Measurements from ENCODE around the gene PRPF31.

The PRPF31 gene

DNA sequence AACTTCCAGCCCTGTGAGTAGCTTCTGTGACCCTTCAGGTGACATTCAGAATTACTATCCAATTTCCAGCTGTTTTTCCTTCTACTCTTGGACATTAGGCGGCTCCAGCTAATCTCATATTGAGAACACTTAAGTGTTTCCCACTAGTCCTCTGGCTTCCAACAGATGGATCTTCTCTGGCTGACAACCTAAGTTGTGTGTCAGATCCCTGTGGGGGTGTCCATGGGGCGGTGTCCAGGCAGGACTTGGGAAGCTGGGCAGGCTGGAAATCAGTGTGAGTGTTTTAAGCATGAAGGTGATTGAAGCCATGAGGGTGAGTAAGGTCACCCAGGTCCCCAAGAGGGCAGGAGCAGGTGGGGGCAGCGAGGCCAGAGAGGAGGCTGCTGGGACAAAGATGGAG is 32.1 kb downstream of the PRPF31 start:
- no peak for DNase-seq (ENCODE audit: low read depth in 1 of 2, low spot score in 1 of 2)
- no peak overlapping the region for H3K27ac ChIP-seq (replicated peaks)
- H3K4me3 ChIP-seq (replicated peaks; ENCODE audit: insufficient read depth, low read length): no peak overlapping the region
- no peaks in the 10 kb centered on the region for H3K27me3 ChIP-seq (ENCODE audit: insufficient read depth, poor library complexity, severe bottlenecking)
- TF ChIP-seq SPI1 (IDR thresholded peaks at IDR 0.05; ENCODE audit: borderline replicate concordance, low read depth) (no peak), POLR2AphosphoS5 (IDR thresholded peaks at IDR 0.05; ENCODE audit: low read depth) (no peak), GABPA (IDR thresholded peaks at IDR 0.05; ENCODE audit: low read depth) (no peak)
- TF ChIP-seq, protein P1, sequence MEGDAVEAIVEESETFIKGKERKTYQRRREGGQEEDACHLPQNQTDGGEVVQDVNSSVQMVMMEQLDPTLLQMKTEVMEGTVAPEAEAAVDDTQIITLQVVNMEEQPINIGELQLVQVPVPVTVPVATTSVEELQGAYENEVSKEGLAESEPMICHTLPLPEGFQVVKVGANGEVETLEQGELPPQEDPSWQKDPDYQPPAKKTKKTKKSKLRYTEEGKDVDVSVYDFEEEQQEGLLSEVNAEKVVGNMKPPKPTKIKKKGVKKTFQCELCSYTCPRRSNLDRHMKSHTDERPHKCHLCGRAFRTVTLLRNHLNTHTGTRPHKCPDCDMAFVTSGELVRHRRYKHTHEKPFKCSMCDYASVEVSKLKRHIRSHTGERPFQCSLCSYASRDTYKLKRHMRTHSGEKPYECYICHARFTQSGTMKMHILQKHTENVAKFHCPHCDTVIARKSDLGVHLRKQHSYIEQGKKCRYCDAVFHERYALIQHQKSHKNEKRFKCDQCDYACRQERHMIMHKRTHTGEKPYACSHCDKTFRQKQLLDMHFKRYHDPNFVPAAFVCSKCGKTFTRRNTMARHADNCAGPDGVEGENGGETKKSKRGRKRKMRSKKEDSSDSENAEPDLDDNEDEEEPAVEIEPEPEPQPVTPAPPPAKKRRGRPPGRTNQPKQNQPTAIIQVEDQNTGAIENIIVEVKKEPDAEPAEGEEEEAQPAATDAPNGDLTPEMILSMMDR (IDR thresholded peaks at IDR 0.05; ENCODE audit: insufficient read depth, low read length): no peak
- TF ChIP-seq, protein P2, sequence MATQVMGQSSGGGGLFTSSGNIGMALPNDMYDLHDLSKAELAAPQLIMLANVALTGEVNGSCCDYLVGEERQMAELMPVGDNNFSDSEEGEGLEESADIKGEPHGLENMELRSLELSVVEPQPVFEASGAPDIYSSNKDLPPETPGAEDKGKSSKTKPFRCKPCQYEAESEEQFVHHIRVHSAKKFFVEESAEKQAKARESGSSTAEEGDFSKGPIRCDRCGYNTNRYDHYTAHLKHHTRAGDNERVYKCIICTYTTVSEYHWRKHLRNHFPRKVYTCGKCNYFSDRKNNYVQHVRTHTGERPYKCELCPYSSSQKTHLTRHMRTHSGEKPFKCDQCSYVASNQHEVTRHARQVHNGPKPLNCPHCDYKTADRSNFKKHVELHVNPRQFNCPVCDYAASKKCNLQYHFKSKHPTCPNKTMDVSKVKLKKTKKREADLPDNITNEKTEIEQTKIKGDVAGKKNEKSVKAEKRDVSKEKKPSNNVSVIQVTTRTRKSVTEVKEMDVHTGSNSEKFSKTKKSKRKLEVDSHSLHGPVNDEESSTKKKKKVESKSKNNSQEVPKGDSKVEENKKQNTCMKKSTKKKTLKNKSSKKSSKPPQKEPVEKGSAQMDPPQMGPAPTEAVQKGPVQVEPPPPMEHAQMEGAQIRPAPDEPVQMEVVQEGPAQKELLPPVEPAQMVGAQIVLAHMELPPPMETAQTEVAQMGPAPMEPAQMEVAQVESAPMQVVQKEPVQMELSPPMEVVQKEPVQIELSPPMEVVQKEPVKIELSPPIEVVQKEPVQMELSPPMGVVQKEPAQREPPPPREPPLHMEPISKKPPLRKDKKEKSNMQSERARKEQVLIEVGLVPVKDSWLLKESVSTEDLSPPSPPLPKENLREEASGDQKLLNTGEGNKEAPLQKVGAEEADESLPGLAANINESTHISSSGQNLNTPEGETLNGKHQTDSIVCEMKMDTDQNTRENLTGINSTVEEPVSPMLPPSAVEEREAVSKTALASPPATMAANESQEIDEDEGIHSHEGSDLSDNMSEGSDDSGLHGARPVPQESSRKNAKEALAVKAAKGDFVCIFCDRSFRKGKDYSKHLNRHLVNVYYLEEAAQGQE (IDR thresholded peaks at IDR 0.05; ENCODE audit: insufficient replicate concordance, low read depth): no peak

DNA sequence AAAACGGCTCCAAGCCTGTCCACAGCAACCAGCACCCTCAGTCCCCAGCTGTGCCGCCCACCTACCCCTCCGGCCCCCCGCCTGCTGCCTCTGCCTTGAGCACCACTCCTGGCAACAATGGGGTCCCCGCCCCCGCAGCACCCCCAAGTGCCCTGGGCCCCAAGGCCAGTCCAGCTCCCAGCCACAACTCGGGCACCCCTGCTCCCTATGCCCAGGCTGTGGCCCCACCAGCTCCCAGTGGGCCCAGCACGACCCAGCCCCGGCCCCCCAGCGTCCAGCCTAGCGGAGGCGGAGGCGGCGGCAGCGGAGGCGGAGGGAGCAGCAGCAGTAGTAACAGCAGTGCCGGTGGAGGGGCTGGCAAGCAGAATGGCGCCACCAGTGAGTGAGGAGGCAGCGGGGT is 32.6 kb downstream of the PRPF31 start:
- Histone ChIP-seq H3K27ac (replicated peaks) (no peak overlapping the region), H3K27me3 (ENCODE audit: insufficient read depth, poor library complexity, severe bottlenecking) (no peaks in the 10 kb centered on the region), H3K4me3 (replicated peaks; ENCODE audit: insufficient read depth, low read length) (no peak overlapping the region)
- DNase-seq (ENCODE audit: low read depth in 1 of 2, low spot score in 1 of 2): no peak
- TF ChIP-seq, protein P1 (IDR thresholded peaks at IDR 0.05; ENCODE audit: insufficient read depth, low read length): no peak
- TF ChIP-seq, protein P2 (IDR thresholded peaks at IDR 0.05; ENCODE audit: insufficient replicate concordance, low read depth): no peak
- TF ChIP-seq SPI1 (IDR thresholded peaks at IDR 0.05; ENCODE audit: borderline replicate concordance, low read depth) (no peak), GABPA (IDR thresholded peaks at IDR 0.05; ENCODE audit: low read depth) (no peak), POLR2AphosphoS5 (IDR thresholded peaks at IDR 0.05; ENCODE audit: low read depth) (no peak)

DNA sequence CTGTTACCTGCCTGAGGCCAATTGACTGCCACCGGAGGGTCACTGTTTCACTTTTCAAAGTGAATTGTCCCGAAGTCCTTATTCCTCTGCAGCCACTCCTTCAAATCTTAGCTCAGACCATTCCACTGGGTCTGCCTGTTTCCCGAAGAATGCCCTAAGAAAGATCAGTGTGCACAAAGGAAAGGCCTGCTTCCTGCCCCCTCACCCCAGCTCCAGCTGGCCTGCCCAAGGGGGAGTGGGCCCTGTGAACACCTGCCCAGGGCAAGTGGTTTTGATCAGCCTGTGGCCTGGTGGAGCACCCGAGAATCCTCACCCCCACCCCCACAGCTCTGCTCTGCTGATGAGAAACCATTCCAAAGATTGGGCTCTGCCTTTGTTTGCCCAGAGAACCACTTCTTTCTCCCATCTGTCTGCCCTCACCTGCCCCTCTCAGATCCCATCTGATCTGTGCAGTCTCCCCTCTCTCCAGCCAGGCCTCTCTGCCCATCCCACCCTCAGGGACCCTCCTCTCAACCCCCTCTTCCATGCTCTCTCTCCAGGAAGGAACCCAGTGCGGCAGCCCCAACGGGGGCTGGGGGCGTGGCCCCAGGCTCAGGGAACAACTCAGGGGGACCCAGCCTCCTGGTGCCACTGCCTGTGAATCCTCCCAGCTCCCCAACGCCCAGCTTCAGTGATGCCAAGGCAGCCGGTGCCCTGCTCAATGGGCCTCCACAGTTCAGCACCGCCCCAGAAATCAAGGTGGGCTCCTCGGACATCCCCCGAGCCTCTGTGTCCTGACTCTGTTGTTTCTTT is 33.7 kb downstream of the PRPF31 start:
- TF ChIP-seq GABPA (IDR thresholded peaks at IDR 0.05; ENCODE audit: low read depth) (no peak), POLR2AphosphoS5 (IDR thresholded peaks at IDR 0.05; ENCODE audit: low read depth) (no peak), SPI1 (IDR thresholded peaks at IDR 0.05; ENCODE audit: borderline replicate concordance, low read depth) (no peak)
- TF ChIP-seq, protein P1 (IDR thresholded peaks at IDR 0.05; ENCODE audit: insufficient read depth, low read length): no peak
- TF ChIP-seq, protein P2 (IDR thresholded peaks at IDR 0.05; ENCODE audit: insufficient replicate concordance, low read depth): no peak
- no peak for DNase-seq (ENCODE audit: low read depth in 1 of 2, low spot score in 1 of 2)
- Histone ChIP-seq H3K4me3 (replicated peaks; ENCODE audit: insufficient read depth, low read length) (no peak overlapping the region), H3K27ac (replicated peaks) (no peak overlapping the region), H3K27me3 (ENCODE audit: insufficient read depth, poor library complexity, severe bottlenecking) (no peaks in the 10 kb centered on the region)

Measured in HL-60 (cell line).